PC-3 (cell line): ENCODE results near the gene CMC1.

Source experiments
- CTCF ChIP-seq: fragments of 300-600 bp; sonication (generic); conservative IDR thresholded peaks from 2 replicates; pipeline ENCODE4 v1.5.1; 2017; ENCODE audit warnings: antibody characterized with exemption, low read depth, mild to moderate bottlenecking, low read length
- EZH2 ChIP-seq: fragments of 300-600 bp; sonication (generic); IDR thresholded peaks from one replicate; pipeline ENCODE4 v1.6.1; 2017; ENCODE audit warnings: antibody characterized with exemption, mild to moderate bottlenecking, low read length; ENCODE audit not compliant: unreplicated experiment

GRCh38 chr3:28253040-28253715, 11.8 kb downstream of the CMC1 start:
- no peak for TF ChIP-seq CTCF
- no peak for TF ChIP-seq EZH2
